HG03196 (cell line): ENCODE data around the gene ARSB.
"Not testable (repeated sequence)": the region's sequence is repeated elsewhere in the genome, so short reads cannot be mapped to it uniquely, and the experiment has no call there.

Experiments used
- ATAC-seq: cut with Tn5 transposase; IDR thresholded peaks from one replicate; pipeline ENCODE4 v1.9.1; 2021; ENCODE audit not compliant: unreplicated experiment

ARSB gene

GRCh38 chr5:78785454-78785853, 199.7 kb downstream of the ARSB start:
- no peak for ATAC-seq

DNA sequence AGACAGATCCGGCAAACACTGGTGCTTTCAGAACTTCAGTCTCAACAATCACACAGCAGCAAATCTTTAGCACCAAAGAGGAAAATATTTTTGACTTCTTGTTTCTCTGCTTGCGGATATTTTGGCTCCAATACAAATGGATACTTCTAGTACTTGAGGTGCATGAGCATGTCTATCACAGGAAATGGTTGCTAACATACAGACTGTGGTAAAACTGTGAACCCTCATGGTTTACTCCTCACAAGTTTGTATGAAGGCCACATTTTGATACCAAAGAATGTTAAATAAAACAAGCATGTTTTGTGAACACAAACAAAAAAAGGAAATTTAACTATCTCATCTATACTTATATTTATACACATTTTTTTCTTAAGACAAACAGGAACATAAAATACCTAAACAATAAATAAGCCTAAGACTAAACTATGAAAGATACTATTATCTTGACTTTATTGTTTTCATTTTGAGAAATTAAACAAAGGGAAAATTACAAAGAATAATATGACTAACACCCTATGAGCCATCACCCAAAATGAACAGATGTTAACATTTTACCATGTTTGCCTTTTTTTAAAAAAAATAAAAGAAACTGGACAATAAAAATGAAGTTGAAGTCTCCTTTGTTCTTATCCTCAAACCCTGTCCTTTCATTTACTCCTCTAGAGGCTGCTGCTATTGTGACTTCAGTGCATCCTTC, 201.5 kb downstream of the ARSB start:
- no peak for ATAC-seq

GRCh38 chr5:78782728-78783127, 202.4 kb downstream of the ARSB start:
- ATAC-seq, result no peak

GRCh38 chr5:78781611-78782286, 203.4 kb downstream of the ARSB start:
- ATAC-seq, result no peak

DNA sequence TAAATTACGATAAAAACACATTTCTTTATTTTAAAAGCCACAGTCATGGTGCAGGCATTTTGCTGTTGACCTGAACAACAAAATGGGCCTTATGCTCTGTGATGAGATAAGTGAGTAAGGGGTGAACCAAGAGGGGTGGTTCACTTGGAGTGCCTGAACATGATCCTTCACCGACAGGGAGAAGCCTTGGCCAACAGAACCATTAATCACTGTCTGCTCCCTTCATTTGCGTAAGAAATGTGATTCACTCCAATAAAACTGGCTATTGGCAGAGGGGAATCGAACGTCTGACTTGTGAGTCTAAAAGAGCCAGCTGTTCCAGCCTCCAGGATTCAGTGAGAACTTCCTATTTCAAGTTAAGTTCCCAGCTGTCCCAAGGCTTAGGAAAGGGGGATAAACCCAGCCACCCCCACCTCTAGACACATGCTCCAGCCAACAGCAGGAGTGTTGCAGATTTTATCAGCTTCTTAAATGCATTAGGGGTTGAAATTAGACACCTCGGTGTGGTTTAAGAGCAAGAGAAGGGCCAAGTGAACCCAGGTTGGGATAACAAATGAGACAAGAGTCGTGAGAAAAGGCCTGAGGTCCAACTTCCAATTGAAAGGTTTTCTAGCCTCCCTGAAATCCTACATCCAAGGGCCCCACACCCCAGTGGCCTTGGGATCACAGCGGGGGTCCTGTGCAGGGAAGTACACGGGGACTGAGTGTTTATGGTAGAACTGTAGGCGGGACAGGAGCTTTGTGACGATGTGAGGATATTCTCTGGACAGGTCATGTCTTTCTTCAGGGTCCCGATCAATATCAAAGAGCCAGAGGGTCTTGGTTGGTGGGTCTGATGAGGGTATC, 205.1 kb downstream of the ARSB start:
- no peak for ATAC-seq

GRCh38 chr5:78779262-78779661, 205.8 kb downstream of the ARSB start:
- ATAC-seq, result no peak

DNA sequence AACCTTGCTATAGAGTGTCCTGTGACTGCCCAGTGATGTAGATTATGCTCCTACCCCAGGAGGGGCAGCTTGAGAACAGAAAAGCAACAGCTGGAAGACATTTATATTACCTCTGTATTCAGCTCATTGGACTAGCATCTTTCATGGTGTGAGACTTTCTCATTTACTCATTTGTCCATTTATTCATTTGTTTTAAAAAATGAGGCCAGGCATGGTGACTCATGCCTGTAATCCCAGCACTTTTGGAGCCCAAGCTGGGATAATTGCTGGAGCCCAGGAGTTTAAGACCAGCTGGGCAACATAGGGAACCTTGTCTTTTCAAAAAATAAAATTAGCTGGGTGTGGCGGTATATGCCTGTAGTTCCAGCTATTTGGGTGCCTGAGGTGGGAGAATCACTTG, 206.6 kb downstream of the ARSB start:
- no peak for ATAC-seq

DNA sequence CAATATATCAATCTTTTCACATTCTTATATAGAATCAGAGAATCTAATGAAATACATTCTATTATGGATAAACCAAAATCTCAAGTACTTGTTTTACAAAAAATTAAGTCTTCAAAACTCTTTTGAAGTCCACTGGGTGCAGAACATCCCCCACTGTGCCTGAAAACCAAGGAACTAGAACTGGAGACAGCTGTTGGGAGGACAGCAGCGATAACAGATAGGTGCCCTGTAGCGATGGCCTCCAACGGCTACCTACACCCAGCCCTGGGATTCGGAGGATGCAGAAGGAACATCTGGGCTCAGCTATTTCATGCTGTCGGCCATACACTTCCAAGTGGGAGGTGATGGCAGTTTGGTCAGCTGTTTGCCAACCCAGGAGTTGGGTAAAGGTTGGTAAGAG, 207.2 kb downstream of the ARSB start:
- no peak for ATAC-seq

DNA sequence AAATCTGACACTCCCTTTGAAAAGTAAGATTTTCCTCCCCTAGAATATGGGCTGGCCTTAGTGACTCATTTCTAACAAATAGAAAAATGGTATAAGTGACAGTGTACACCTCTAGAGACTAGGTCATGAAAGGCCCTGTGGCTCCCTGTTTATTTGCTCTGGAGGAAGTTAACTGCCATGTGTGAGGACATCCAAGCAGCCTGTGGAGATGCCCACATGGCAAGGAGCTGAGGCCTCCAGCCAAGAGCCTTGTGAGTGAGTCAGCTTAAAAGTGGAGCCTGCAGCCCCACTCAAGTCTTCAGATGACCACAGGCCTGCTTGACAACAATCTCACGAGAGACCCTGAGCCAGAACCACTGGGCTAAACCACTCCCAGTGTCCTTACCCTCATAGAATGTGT, 208.5 kb downstream of the ARSB start:
- ATAC-seq, result no peak

GRCh38 chr5:78773655-78774054, 211.5 kb downstream of the ARSB start:
- ATAC-seq, result no peak

DNA sequence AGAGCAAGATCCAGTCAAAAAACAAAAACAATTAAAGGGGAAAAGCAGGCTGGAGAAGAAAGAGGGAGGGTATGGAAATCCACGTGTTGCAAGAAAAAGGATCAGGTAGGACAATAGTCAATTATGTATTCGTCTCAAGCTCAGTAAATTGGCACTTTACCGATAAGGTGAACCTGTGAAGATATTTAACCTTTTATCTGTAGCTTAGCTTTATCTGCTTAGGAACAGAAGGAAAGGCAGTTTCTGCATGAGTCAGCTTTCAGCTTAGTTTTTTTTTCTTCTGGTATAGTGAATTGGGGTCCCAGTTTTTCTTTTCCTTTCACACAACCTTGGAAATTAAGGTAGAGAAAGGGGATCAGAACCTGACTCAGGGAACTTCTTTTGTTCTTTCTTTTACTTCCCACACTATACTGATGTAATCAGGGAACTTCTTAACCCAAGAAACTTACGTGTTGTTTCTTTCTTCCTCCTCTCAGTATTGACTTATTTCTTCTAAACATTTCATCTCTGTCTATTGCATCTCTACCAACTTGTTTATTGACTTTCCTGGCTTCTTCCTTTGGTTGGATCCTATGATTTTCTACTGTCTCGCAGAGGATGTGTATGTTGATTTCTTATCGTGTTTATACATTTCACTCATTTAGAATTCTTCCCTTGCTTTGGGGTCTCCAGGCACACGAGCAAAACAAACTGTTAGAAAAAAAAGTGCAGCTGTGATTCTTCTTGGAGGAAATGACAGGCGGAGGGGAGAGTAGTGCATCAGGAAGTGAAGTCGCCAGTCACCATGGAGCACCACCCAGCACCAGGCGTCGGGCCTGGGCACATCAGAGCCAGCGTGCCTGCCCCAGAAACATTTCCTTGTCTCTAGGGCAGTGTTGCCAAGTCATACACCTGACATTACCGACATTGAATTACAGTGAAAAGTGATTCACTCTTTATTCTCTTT, 213.6 kb downstream of the ARSB start:
- no peak for ATAC-seq

DNA sequence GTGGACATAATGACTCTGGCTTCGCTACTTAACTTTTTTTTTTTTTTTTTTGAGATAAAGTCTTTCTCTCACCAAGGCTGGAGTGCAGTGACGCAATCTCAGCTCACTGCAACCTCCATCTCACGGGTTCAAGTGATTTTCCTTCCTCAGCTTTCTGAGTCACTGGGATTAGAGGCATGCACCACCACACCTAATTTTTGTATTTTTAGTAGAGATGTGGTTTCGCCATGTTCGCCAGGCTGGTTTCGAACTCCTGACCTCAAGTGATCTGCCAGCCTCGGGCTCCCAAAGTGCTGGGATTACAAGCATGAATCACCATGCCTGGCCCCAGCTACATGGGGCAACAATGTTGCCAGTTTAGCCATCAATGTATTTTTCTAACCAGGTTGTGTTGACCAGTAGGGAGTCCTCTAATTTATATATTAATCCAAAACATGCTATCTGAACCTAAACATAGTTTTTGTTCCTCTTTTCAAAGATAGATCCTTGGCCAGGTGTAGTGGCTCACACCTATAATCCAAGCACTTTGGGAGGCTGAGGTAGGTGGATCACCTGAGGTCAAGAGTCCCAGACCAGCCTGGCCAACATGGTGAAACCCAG, 216.2 kb downstream of the ARSB start:
- ATAC-seq, result no peak

- ATAC-seq, result no peak
Observed at GRCh38 chr5:78766412-78766762, 218.7 kb downstream of the ARSB start.

DNA sequence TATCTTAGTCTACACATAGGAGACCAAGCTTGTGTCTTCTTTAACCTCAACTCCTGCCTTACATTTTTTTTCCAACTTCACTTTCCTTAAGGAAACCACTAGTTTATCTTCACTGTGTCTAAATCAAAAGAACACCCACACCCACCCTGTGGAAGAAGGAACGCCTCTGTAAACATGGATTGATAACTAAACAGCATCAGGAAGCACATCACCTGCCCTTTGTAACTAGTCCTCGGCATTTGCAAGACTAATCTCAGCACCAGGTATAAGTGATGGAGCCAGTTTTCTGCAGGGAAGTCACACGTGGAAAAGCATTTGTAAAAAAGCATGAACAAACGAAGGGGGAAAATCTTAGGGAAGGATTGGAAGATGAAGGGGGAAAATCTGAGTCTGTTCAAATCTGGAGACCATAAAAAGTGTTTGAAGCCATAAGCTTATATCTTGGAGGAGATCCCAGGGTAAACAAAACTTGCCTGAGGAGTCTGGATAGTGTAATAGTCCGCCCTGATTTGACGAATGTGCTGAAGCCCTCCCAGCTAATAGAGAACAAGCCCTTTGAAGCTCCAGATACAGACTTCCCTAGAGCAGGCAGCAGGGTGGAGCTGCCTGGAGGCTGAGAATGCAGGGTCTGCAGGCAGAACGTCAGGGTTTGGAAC, 219.2 kb downstream of the ARSB start:
- ATAC-seq, result no peak

DNA sequence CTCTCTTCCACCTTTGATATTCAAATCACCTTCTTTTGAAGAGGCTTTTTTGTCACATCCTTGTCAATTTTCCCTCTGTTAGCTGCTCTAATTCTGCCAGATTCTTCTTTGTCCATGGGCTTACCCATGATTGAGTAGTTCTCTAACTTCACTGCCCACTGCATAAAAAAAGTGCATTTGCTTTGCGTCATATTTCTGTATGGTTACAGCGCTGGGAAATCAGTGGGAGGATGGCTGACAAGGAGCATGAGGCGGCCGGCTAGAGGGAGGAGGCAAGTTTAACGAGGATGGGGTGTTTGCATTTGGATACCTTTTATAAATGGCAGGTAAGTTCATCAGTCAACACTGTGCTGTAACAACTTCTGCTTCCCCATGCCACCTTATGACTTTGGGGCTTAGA, 220.0 kb downstream of the ARSB start:
- ATAC-seq, result no peak

- no peak for ATAC-seq
Observed at GRCh38 chr5:78763659-78764189, 221.4 kb downstream of the ARSB start.

DNA sequence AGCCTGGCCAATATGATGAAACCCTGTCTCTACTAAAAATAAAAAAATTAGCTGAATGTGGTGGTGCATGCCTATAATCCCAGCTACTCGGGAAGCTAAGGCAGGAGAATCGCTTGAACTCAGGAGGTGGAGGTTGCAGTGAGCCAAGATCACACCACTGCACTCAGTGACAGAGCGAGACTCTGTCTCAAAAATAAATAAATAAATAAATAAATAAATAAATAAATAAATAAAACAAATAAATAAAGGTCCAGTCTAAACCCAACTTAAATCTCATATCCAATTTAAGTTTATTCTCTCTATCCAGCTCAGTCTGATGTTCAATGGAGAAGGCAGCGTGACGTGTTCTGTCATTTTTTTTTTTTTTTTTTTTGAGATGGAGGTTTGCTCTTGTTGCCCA, 222.4 kb downstream of the ARSB start:
- ATAC-seq, result not testable (repeated sequence)

GRCh38 chr5:78761840-78762239, 223.3 kb downstream of the ARSB start:
- ATAC-seq, result no peak

DNA sequence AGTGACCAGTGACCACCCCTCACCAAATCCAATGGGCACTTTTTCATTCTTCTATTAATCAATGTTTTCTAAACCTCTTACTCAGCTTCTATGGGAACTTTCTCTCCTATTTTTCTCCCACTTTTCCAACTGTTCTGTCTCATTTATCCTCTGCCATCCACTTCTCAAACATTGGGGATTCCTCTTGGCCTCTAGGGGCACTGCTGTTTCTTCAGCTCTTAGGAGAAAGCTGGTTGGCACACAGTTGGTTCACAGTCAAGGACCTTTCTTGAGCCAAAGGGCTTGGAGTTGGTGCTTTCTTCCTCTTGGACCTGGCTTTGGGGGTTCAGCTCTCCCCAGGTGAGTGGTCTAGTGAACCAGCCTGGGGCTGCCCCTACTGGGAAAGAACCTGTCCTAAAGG, 224.3 kb downstream of the ARSB start:
- no peak for ATAC-seq

GRCh38 chr5:78760366-78760765, 224.7 kb downstream of the ARSB start:
- ATAC-seq, result no peak
